GM18861 (cell line): Measurements from ENCODE around the gene QKI.
"Not testable (repeated sequence)": the region's sequence is repeated elsewhere in the genome, so short reads cannot be mapped to it uniquely, and the experiment has no call there.

ENCODE experiments used
- ATAC-seq: cut with Tn5 transposase; IDR thresholded peaks from one replicate; pipeline ENCODE4 v1.9.1; 2021; ENCODE audit not compliant: unreplicated experiment

Gene QKI

GRCh38 chr6:163413345-163414116 lies 987 bp upstream of the QKI start:
- ATAC-seq, result peak; percentile 40

GRCh38 chr6:163414946-163415619 lies 565 bp downstream of the QKI start:
- no peak for ATAC-seq

DNA sequence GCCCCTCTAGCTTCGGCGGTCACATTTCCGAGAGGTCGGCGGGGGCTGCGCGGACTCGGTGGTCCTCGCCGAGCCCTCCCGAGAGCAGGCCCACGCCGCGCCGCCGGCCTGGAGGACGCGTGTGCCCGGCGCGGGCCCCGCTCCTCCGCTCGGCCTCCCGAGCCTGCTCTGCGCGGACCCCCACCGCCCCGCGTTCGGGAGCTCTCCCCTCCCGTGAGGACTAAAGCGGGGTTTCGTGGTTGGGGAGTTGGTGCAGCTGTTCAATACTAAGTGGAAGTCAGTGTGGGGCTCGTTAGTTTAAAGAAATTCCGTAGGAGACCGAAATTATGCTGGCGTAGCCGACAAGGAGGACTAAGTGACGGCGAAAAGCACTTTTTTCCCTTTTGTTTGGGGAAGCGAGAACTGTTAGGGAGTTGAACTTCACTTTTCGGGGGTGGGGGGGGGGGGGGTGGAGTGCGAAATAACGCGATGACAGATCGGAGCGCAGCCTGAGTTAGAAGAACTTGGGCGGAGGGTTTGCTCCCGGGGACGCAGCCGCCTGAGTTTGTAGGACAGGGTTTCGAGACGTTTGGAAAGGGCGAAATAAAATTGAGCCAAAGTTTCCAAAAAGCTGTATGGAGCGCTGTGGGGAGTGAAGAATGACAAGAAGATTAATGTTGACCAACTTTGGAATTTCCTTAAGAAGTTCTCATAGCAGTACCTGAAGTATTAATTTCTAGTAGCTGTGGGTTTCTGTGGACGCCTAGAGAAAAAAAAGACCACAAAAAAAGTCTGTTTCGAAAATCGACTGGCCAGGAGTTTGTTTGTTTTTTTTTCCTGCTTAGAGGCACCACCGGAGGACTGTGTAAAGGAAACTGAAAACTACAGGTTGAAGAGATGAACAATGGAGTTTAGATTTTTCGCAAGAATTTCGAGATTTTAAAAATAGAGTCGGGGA lies 1.4 kb downstream of the QKI start:
- ATAC-seq, result no peak

- no peak for ATAC-seq
These were observed 2.2 kb downstream of the QKI start for GRCh38 chr6:163416557-163417253.

- ATAC-seq, result no peak
These were observed 3.1 kb downstream of the QKI start for GRCh38 chr6:163417595-163417994.

- no peak for ATAC-seq
These were observed 4.0 kb downstream of the QKI start for GRCh38 chr6:163418311-163419029.

GRCh38 chr6:163419413-163420288 lies 5.1 kb downstream of the QKI start:
- ATAC-seq, result no peak

DNA sequence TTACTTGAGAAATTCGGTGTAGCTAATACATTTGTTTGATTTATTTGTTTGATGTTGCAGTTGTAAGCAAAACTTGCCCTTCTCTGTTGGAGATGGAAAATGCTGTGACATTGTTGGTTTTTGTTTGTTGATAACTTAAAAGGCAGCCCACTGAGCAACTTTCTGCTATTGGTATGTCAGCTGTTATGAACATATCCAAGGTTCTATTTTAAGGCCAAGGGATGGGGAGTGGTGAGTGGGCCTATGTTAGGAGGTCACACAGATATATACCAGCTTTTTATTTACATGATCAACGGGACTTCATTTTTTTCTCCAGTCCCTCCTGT lies 5.7 kb downstream of the QKI start:
- no peak for ATAC-seq

GRCh38 chr6:163422550-163422949 lies 8.0 kb downstream of the QKI start:
- no peak for ATAC-seq

GRCh38 chr6:163423696-163424095 lies 9.2 kb downstream of the QKI start:
- no peak for ATAC-seq

GRCh38 chr6:163427498-163428254 lies 13.2 kb downstream of the QKI start:
- no peak for ATAC-seq

DNA sequence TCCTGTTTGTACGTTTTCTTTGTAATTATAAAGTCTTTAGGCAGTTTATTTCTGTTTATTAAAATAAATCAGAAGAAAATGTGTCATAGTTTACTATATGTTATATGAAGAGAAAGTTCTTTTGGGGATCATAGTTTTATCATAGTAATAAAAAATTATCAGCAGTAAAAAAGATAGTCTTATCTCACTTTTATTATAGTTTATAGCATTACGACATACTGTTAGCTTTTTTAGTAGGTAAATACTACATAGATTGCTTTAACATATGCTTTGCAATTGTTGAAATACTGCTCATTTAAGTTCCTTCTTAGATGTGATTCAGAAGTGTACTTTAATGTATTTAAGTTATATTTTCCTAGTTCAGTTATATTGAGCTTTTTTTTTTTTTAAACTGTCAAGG lies 13.9 kb downstream of the QKI start:
- ATAC-seq, result no peak

DNA sequence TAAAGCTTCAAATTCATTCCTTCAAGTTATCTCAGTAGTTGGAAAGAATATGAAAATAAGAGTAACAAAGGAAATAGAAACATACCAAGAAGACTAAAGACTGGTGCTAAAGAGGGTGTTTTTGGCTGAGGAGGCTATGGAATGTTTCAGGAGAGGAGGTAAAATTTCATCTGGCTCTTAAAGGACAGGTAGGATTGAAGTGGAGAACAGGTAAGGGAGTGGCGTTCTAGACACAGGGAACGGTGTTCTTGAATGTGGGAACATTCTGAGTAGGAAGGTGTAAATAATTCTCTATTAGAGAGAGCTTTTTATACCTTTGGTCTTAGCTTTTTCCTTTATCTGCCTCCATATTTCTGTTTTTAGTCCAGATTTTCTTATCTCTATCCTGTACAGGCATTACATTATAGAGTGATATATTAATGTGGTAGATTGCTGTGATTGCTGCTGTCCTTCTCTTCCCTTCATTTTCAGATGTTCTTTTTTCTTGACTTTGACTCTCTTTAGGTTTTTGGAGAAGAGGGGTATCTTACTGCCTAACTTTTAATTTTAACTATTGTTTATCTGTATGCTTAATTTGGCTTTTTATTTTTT lies 15.4 kb downstream of the QKI start:
- ATAC-seq, result no peak

GRCh38 chr6:163432300-163432699 lies 17.8 kb downstream of the QKI start:
- no peak for ATAC-seq

GRCh38 chr6:163433486-163433885 lies 19.0 kb downstream of the QKI start:
- not testable (repeated sequence) for ATAC-seq

DNA sequence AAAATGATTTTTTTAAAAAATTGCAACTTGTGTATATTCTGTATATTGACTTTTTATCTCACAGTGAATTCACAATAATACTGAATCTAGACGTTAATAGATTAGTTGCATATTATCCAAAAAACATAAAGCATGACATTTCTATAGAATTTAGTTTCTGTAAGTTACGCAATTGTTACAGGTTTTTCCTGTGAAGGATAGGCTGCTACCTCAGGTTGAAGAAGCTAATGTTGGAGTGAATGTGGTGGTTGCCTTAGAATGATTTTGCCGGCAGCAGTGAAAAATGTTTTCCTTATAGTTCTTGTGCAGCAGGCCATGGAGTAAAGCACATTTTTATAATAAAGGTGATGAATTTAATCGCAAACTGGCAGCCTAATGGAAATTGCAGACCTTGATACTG lies 20.5 kb downstream of the QKI start:
- ATAC-seq, result no peak

DNA sequence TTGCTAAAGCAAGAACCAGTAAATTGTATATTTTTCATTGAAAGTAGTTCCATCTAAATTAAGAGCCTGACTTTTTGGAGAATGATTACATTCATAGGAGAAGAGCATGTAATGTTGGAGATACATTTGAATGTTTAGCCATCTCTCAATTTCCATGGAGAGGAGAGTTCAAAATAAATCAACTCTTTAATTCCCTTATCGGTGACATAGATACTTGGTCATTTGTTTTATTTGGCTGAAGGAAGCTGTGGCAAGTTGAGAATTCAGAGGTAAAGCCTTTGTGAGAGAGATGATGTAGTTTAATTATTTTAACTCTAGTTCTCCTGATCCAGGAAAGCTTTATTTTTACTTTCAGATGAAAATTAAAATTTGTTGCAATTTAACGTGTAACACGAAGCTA lies 22.3 kb downstream of the QKI start:
- no peak for ATAC-seq

- ATAC-seq, result no peak
These were observed 22.9 kb downstream of the QKI start for GRCh38 chr6:163437466-163437865.
